BLaER1 treated with 17β-estradiol and CSF1 and Interleukin-3, amounts not matched to agents 10 nM and 100 nM (cell line): ENCODE results near the gene SRPK2.

Experiments
- H3K27ac ChIP-seq, 11 experiments: shearing (Covaris generic); formaldehyde crosslinking; 2 replicates each; pipeline ENCODE4 v1.8.1; 2022
- H3K27me3 ChIP-seq, 11 experiments: shearing (Covaris generic); formaldehyde crosslinking; 2 replicates each; pipeline ENCODE4 v1.8.1; 2022
- H3K36me3 ChIP-seq, 11 experiments: shearing (Covaris generic); formaldehyde crosslinking; 2 replicates each; pipeline ENCODE4 v1.8.1; 2022
- H3K4me1 ChIP-seq, 10 experiments: shearing (Covaris generic); formaldehyde crosslinking; 2 replicates each; pipeline ENCODE4 v1.8.1; 2022
- H3K4me2 ChIP-seq, 11 experiments: shearing (Covaris generic); formaldehyde crosslinking; 2 replicates each; pipeline ENCODE4 v1.8.1; 2022
- H3K4me3 ChIP-seq, 10 experiments: shearing (Covaris generic); formaldehyde crosslinking; 2 replicates each; pipeline ENCODE4 v1.8.1; 2022
- H3K9ac ChIP-seq, 11 experiments: shearing (Covaris generic); formaldehyde crosslinking; 2 replicates each; pipeline ENCODE4 v1.8.1; 2022
- H3K9me3 ChIP-seq, 11 experiments: shearing (Covaris generic); formaldehyde crosslinking; replicated peaks in 1 of 11; 2 replicates each; pipeline ENCODE4 v1.8.1; 2022
- H4K20me1 ChIP-seq, 11 experiments: shearing (Covaris generic); formaldehyde crosslinking; 2 replicates each; pipeline ENCODE4 v1.8.1; 2022
- Cebpa-rat ChIP-seq, 11 experiments: shearing (Covaris generic); IDR thresholded peaks; 2 replicates each; pipeline ENCODE4 v1.8.1; 2022

SRPK2 gene

DNA sequence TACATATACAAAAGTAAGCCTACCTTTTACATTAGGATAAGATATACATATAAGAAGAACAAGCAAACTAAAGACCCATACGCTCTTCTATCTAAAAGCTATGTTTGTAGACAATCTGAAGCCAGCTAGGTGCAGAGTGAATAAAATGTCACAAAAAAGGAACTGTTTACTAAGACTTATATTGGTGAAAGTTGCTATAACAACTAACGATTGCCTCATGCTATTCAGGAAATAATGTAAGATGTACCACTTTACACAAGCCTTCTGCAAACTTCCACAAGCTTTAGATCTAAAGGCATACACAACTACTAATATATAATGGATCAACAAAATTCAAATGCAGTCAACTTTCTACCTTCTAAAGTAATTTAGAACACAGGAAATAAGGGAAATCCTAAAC, 175.1 kb downstream of the SRPK2 start:
- peaks cover 10 to 46% (median 27%) of the 10 kb centered on the region in 10 experiments for H3K4me1 ChIP-seq
- TF ChIP-seq Cebpa-rat (IDR thresholded peaks at IDR 0.05), result no peak

DNA sequence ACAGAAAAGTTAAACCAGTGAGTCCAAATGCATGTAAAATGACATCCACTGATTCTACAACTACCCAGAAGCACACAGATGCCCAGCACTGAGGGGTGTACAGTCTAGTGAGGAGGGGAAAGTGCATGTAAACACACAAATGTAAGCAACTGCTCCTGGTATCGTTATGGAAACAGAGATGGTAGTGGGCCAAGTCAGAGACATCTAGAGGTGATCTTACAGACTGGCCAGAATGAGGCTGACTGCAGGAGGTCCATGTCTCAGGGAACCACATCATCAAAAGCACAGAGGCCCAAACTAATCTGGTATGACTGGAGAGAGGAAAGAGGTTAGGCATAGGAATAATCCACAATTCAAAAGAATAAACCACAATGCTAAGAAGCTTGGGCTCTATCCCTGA, 176.5 kb downstream of the SRPK2 start:
- no peak overlapping the region for H3K27ac ChIP-seq
- H3K36me3 ChIP-seq, result peaks cover 0 to 8% (median 0%) of the 10 kb centered on the region in 11 experiments; a peak in 1 of 22 replicates
- H3K4me1 ChIP-seq, result peaks cover 10 to 46% (median 28%) of the 10 kb centered on the region in 10 experiments
- H3K4me2 ChIP-seq, result no peak overlapping the region
- no peak overlapping the region for H3K4me3 ChIP-seq
- H3K9ac ChIP-seq, result no peak overlapping the region
- H3K9me3 ChIP-seq, result peaks cover 0 to 10% (median 0%) of the 10 kb centered on the region in 11 experiments; a peak in 5 of 22 replicates
- TF ChIP-seq Cebpa-rat (IDR thresholded peaks at IDR 0.05), result no peak
- peaks cover 0 to 89% (median 45%) of the 10 kb centered on the region in 11 experiments; a peak in 18 of 22 replicates for H4K20me1 ChIP-seq
- no peaks in the 10 kb centered on the region for H3K27me3 ChIP-seq

More for the DNA sequence above, 175.1 kb downstream of the SRPK2 start:
- Histone ChIP-seq H3K4me3 (no peak overlapping the region), H3K27me3 (no peaks in the 10 kb centered on the region), H4K20me1 (peaks cover 0 to 98% (median 45%) of the 10 kb centered on the region in 11 experiments; a peak in 18 of 22 replicates), H3K36me3 (peaks cover 0 to 8% (median 0%) of the 10 kb centered on the region in 11 experiments; a peak in 1 of 22 replicates), H3K9me3 (peaks cover 0 to 10% (median 0%) of the 10 kb centered on the region in 11 experiments; a peak in 5 of 22 replicates), H3K27ac (peak overlapping the region in 1 of 11 experiments; percentile 56; a peak in 1 of 22 replicates), H3K9ac (no peak overlapping the region), H3K4me2 (peak overlapping the region in 8 of 11 experiments; percentile 2 to 58 (median 30); a peak in 11 of 22 replicates)

DNA sequence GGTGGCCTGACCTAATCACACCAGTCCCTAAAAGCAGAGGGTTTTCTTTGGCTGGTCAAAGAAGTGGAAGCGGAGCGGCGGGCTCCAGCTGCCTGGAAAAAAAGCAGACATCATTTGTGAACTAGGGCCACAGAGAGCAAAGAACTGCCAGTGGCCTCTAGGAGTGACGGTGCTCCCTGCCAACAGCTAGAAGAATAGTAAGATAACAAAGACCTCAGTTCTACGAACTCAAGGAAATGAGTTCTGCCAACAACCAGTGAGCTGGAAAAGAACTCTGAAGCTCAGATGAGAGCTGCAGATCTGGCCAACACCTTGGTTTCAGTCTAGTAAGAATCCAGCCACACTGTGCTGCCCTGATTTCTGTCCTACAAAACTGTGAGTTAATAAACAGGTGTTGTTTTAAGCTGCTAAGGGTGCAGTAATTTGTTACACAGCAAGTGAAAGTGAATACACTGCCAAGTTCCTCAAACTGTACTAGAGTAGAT, 178.0 kb downstream of the SRPK2 start:
- no peaks in the 10 kb centered on the region for H3K36me3 ChIP-seq
- peaks cover 0 to 87% (median 45%) of the 10 kb centered on the region in 11 experiments; a peak in 18 of 22 replicates for H4K20me1 ChIP-seq
- H3K4me2 ChIP-seq, result peak overlapping the region in 7 of 11 experiments; percentile 0 to 54 (median 18); a peak in 9 of 22 replicates
- no peak overlapping the region for H3K27ac ChIP-seq
- H3K4me3 ChIP-seq, result no peak overlapping the region
- peaks cover 0 to 8% (median 0%) of the 10 kb centered on the region in 11 experiments; a peak in 4 of 22 replicates for H3K9me3 ChIP-seq
- no peak overlapping the region for H3K9ac ChIP-seq
- H3K4me1 ChIP-seq, result peaks cover 14 to 46% (median 30%) of the 10 kb centered on the region in 10 experiments
- no peak for TF ChIP-seq Cebpa-rat (IDR thresholded peaks at IDR 0.05)
- H3K27me3 ChIP-seq, result no peaks in the 10 kb centered on the region

GRCh38 chr7:105209870-105210269, 178.9 kb downstream of the SRPK2 start:
- no peak overlapping the region for H3K9ac ChIP-seq
- H3K27ac ChIP-seq, result no peak overlapping the region
- H3K36me3 ChIP-seq, result peaks cover 0 to 2% (median 0%) of the 10 kb centered on the region in 11 experiments; a peak in 2 of 22 replicates
- H3K27me3 ChIP-seq, result no peaks in the 10 kb centered on the region
- H3K4me1 ChIP-seq, result peaks cover 14 to 51% (median 30%) of the 10 kb centered on the region in 10 experiments
- H3K4me3 ChIP-seq, result no peak overlapping the region
- H3K9me3 ChIP-seq, result peaks cover 0 to 3% (median 0%) of the 10 kb centered on the region in 11 experiments; a peak in 2 of 22 replicates
- no peak overlapping the region for H3K4me2 ChIP-seq
- TF ChIP-seq Cebpa-rat (IDR thresholded peaks at IDR 0.05), result no peak
- peaks cover 0 to 87% (median 45%) of the 10 kb centered on the region in 11 experiments; a peak in 18 of 22 replicates for H4K20me1 ChIP-seq

GRCh38 chr7:105209433-105209832, 179.3 kb downstream of the SRPK2 start:
- Histone ChIP-seq H3K27me3 (no peaks in the 10 kb centered on the region), H3K4me1 (peaks cover 14 to 51% (median 30%) of the 10 kb centered on the region in 10 experiments), H3K4me3 (no peak overlapping the region), H3K9ac (no peak overlapping the region), H3K27ac (no peak overlapping the region), H3K36me3 (peaks cover 0 to 7% (median under 1%) of the 10 kb centered on the region in 11 experiments; a peak in 6 of 22 replicates), H3K9me3 (no peaks in the 10 kb centered on the region; a peak in 1 of 22 replicates), H3K4me2 (no peak overlapping the region), H4K20me1 (peaks cover 0 to 87% (median 45%) of the 10 kb centered on the region in 11 experiments; a peak in 18 of 22 replicates)
- TF ChIP-seq Cebpa-rat (IDR thresholded peaks at IDR 0.05), result no peak

GRCh38 chr7:105206985-105207384, 181.7 kb downstream of the SRPK2 start:
- Histone ChIP-seq H3K4me2 (no peak overlapping the region), H3K9ac (no peak overlapping the region), H3K9me3 (no peaks in the 10 kb centered on the region; a peak in 1 of 22 replicates), H3K27ac (no peak overlapping the region), H3K4me1 (peaks cover 7 to 37% (median 21%) of the 10 kb centered on the region in 10 experiments; a peak in 19 of 20 replicates), H3K27me3 (no peaks in the 10 kb centered on the region), H3K4me3 (no peak overlapping the region), H4K20me1 (peaks cover 0 to 73% (median 32%) of the 10 kb centered on the region in 11 experiments; a peak in 17 of 22 replicates), H3K36me3 (peaks cover 6 to 26% (median 15%) of the 10 kb centered on the region in 11 experiments; a peak in 16 of 22 replicates)
- no peak for TF ChIP-seq Cebpa-rat (IDR thresholded peaks at IDR 0.05)

DNA sequence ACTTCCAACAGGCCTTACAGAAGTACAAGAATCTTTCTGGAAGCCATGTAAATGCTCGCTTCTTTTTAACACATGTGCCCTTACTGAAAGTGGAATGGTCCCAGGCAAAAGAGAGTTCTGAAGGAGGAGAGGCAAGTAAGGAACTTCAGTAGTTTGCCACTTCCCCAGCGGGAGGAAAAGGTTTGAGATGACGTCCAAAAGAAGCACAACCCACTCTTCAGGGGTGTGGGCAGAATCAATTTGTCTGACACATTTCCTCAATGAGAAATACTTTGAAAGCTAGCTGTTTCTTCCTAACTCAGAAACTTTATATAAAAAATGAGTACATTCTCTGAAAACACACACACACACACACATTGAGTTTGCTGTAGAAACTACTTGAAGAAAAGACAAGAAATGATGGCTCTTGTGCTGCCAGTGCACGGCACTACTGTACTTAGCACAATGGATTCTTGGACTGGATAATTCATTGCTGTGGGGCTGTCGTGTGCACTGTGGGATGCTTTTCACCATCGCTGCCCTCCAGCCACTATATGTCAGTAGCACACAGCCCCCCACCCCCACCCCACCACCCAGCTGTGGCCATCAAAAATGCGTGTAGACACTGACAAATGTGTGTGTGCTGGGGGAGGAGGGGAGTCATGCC, 183.0 kb downstream of the SRPK2 start:
- Histone ChIP-seq H4K20me1 (peaks cover 0 to 62% (median 24%) of the 10 kb centered on the region in 11 experiments; a peak in 17 of 22 replicates), H3K27ac (no peak overlapping the region), H3K9me3 (no peaks in the 10 kb centered on the region; a peak in 1 of 22 replicates), H3K4me1 (peaks cover 3 to 29% (median 17%) of the 10 kb centered on the region in 10 experiments; a peak in 19 of 20 replicates), H3K36me3 (peaks cover 18 to 38% (median 28%) of the 10 kb centered on the region in 11 experiments; a peak in 21 of 22 replicates), H3K4me3 (no peak overlapping the region), H3K9ac (no peak overlapping the region), H3K4me2 (peak overlapping the region in 3 of 11 experiments; percentile 29 to 55 (median 29); a peak in 6 of 22 replicates), H3K27me3 (no peaks in the 10 kb centered on the region)
- TF ChIP-seq Cebpa-rat (IDR thresholded peaks at IDR 0.05), result no peak

- Histone ChIP-seq H3K4me2 (peak overlapping the region in 2 of 11 experiments; percentile 29 to 55; a peak in 3 of 22 replicates), H3K9me3 (no peaks in the 10 kb centered on the region; a peak in 1 of 22 replicates), H3K9ac (no peak overlapping the region), H3K27ac (no peak overlapping the region), H3K36me3 (peaks cover 25 to 46% (median 36%) of the 10 kb centered on the region in 11 experiments), H3K4me1 (peaks cover 0 to 22% (median 11%) of the 10 kb centered on the region in 10 experiments; a peak in 14 of 20 replicates), H3K4me3 (no peak overlapping the region), H3K27me3 (no peaks in the 10 kb centered on the region), H4K20me1 (peaks cover 0 to 54% (median 21%) of the 10 kb centered on the region in 11 experiments; a peak in 14 of 22 replicates)
- TF ChIP-seq Cebpa-rat (IDR thresholded peaks at IDR 0.05), result no peak
These were observed 183.8 kb downstream of the SRPK2 start for GRCh38 chr7:105204953-105205352.

- H3K4me3 ChIP-seq, result no peak overlapping the region
- H3K4me1 ChIP-seq, result peaks cover 0 to 21% (median 8%) of the 10 kb centered on the region in 10 experiments; a peak in 14 of 20 replicates
- no peak overlapping the region for H3K27ac ChIP-seq
- H3K27me3 ChIP-seq, result no peaks in the 10 kb centered on the region
- peaks cover 0 to 50% (median 18%) of the 10 kb centered on the region in 11 experiments; a peak in 14 of 22 replicates for H4K20me1 ChIP-seq
- no peaks in the 10 kb centered on the region; a peak in 1 of 22 replicates for H3K9me3 ChIP-seq
- peaks cover 27 to 50% (median 37%) of the 10 kb centered on the region in 11 experiments for H3K36me3 ChIP-seq
- no peak overlapping the region for H3K4me2 ChIP-seq
- H3K9ac ChIP-seq, result no peak overlapping the region
- no peak for TF ChIP-seq Cebpa-rat (IDR thresholded peaks at IDR 0.05)
These were observed 184.2 kb downstream of the SRPK2 start for GRCh38 chr7:105204520-105204919.
